Activated T-cell treated with anti-CD3 and anti-CD28 coated beads for 1 hour (primary cell): ENCODE results near the gene LCLAT1.

Source experiments
- DNase-seq: peaks from one replicate; pipeline ENCODE4 v3.0.0-alpha.2; 2020; ENCODE audit warnings: low read depth

The LCLAT1 gene

DNA sequence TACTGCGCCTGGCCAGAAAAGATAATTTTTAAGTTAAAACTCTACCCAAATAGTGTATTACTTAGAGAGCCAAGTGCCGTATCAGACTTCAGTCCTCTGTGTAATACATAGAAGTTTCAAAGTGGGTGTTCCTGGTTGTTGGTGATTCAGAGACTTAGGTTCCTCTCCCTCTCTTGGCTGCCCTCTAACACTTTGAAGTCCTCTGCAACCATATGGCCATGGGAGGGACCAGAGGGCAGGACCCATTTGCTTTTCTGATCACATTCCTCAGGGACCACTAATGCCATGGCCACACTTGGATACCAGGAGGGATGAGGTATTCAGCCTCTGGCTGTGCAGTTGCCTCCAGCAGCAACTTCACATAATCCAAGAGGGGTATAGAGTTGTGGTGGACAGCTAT is 228.7 kb downstream of the LCLAT1 start:
- no peak for DNase-seq

DNA sequence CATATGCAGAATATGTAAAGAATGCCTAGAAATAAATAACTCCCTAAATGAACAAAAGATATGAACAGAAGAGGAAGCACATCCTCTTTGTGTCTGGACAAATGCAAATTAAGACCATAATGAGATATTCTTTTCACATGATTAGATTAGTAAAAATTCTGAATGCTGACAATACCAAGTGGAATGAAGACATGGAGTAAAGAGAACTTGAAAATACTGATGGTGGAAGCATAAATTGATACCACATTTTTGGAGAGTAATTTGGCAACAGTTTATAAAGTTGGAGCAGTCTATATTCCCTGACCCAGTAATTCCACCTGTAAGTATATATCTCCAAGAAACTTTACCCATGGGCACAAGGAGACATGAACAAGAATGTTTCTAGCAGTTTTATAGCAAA is 230.2 kb downstream of the LCLAT1 start:
- DNase-seq: no peak

DNA sequence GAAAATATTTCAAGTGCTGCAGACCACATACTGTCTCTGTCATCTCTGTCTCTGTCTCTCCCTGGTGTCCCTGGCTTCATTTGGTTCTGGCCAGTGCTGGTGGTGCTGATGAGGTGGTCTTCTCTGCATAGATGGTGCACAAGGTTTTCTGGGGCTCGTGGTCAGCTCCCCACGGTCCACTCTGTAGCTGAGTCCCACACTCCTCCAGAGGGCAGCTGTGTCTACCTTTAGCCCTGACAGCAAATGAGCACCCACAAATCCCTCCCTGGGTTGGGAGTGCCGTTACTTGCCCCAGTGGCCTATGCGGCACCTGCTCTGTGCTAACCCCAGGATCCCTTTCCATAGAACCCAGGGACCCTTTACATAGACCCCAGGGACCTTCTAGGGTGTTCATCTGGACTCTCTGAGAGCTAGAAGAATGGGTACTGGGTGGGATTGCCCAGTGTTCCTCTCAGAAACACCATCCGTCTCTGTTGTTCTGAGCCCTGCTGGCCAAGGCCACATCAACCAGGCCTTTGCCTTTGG is 230.9 kb downstream of the LCLAT1 start:
- no peak for DNase-seq

DNA sequence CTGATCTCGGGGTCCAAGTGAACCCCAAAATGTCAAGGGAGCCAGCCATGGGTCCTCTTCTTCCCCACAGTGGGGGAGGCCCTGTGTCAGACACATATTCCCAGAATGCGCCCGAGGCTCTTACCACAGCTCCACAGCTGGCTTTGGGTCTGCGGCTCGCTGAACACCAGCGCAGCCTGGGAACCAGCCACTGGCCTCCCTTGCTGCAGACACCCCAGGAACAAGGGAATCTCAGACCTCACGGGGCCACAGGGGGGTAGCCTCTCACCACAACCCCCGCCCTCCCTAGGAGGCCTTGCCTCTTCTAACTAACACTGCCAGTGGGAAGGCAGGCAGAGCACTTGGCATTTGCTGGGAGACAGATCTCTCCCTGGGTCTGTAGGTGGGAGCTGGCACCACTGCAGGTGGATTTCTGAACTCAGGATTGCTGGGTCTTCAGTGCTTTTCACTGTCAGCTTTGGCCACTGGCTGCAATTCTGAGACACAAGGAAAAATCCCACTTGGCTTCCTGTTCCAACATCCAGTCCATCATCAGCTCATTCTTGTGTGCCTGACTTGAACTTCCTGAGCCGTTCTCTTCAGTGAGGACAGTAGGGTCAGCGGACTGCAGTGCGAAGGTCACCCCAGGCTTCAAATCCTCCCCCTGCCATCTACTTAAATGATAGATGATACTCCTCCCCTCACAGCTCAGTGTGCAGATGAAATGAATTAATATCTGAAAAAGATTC is 231.5 kb downstream of the LCLAT1 start:
- DNase-seq: no peak

DNA sequence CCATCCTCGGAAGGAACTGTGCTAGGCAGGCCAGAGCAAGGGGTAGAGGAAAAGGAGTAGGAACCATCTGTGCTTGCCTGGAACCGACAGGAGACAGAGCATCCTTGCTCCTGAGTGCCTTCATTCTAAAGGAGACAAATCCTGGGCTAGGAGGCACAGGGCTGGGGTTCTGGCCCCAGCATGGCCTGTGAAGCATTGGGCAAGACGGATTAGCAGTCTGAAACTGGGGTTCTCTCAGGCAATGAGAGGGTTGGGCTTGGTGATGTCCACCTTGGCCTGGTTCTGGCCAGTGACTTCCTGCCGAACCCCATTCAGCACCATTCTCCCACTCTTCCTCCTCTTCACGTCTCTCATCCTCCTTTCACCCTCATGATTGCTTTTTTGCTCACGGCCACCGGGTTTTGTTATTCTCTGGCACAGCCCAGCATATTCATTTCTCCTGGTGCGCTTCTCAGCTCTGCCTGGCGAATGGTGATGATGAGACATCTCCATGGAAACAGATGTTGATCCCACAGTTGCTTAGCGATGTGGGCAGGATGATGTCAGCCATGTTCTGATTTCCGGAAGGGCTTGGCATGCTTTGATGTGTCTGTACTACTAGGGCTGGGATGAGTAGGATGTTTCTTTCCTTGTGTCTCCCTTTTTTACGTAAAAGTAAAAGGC is 232.5 kb downstream of the LCLAT1 start:
- no peak for DNase-seq

DNA sequence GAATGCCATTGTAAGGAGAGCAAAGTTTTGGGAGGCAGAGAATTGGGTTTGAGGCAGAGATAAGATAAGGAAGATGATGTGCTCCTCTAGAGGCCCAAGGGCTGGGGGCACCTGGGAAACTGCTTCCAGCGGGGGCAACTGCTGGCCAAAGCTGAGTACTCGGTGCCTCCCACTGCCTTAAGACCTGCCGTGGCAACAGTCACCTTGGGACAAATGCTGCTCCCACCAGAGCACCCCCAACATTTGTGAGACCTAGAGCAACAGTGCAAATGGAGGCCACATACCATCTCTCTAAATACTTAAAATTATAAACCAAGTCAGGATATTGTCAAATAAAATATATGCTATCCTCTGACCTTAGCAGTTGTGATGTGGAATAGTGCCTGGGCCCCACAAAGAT is 233.1 kb downstream of the LCLAT1 start:
- no peak for DNase-seq

DNA sequence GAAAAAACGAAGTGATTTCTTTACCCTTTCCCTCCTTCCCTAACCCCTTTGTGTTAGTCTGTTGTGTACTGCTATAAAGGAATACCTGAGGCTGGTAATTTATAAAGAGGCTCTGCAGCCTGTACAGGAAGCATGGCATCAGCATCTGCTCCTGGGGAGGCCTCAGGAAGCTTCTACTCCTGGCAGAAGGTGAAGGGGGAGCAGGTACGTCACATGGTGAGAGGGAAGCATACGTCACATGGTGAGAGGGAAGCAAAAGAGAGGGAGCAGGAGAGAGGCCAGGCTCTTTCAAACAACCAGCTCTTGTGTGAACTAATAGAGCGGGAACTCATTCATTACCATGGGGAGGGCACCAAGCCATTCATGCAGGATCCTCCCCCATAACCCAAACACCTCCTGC is 234.0 kb downstream of the LCLAT1 start:
- DNase-seq: no peak

DNA sequence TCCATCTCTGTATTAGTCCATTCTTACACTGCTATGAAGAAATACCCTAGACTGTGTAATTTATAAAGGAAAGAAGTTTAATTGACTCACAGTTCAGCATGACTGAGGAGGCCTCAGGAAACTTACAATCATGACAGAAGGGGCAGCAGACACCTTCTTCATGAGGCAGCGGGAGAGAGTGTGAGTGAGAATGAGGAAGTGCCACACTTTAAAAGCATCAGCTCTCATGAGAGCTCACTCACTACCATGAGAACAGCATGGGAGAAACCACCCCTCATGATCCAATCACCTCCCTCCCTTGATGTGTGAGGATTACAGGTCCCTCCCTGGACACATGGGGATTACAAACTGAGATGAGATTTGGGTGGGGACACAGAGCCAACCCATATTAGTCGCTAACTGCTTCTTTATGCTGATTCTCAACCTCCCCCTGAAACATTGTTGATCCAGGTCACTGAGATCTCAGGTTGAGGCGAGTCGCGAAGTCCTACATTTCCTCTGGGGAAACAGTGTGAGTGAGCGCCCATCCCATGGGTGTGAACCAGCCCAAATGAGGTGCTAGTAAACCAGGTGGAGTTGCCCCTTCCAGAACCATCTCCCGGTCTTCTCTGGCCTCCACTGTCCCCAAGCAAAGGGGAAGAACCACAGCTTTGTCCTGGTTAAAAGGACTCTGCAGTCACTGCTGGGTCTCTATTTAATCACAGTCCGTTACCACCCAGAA is 236.3 kb downstream of the LCLAT1 start:
- DNase-seq: no peak

DNA sequence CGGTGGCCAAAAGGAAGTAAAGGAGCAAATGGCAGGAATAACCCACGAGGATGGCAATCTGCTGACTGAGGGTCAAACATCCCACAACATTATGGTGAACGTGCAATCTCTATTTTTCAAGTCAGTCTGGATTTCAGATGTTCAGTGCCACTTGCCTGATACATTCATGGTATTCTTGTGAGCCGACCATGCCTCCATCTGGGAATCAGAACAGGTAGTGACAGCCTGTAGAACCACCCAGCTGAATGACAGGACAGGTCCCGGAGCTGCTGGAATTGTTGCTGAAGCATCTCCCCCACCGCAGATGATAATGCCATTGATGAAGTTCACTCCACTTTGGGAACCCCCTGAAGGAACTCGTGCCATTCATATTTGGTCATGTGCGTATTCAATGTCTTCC is 237.0 kb downstream of the LCLAT1 start:
- DNase-seq: no peak

DNA sequence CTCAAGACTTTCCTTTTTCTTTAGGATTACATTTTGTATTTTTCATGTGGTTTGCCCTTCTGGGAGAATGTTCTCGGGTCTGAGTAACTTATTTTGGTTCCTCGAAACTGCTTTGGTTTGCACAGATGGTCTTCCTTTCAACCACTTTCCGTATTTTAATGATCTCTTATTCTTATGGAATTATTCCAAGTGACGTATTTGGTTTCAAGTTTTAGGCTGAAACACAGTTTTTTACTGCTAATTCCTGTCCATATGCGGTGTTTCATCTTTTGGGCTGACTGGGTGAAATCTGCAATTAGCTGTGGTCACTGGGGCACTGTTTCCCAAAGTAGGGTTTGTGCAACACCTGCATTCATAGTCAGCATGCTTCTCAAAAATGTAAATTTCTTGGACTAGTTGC is 237.5 kb downstream of the LCLAT1 start:
- DNase-seq: no peak

DNA sequence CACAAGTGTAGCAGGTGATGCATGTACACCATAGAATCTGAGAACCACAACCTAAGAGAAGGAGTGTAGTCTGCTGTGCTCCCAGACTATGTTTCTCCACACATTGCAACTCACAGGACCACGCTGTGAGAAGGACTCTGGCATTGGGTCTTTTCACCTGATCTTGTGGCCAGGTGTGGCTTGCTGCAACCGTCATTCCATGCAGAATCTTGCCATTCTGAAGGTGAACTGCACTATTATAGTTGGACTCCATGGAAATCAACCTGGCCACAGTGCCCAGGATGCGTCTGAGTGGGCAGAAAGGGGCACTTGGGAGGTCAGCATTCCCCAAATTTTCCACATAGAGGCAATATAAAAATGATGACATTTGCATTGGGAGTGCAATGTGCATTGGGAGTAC is 237.9 kb downstream of the LCLAT1 start:
- DNase-seq: no peak

DNA sequence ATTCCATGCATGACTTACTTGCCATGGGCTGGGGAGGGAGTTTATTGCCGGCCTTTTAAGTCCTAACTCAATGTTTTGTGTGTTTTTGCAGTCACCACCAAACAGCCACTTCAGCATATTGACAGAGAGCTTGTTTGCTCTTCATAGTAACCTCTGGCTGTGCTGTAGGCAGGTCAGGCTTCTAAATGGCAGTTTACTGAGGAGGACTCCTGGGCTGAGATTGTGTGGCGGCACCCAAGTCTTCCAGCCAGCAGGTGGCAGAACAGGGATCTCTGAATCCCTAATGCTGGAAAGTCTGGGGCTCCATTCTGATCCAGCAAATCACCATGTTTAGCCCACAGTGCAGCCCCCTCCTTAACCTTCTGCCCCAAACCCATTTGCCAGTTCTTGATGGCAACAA is 239.0 kb downstream of the LCLAT1 start:
- DNase-seq: no peak

DNA sequence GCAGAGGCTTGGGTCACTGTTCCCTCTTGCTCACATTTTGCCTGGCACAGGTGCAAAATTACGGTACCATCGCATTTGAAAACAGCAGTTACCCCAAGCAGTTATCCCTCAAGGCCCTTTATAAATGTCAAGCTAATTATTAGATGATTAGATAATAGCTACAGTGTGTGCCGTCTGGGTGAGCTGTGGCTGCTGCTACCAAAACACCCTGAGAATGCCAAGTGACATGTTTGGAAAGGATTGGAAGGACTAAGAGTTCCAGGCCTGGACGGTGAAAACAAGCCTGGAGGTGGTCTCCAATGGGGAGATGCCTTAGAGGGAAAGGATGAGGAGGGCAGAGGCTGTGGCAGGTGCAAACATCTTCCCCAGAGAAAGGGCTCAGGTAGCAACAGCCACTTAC is 239.6 kb downstream of the LCLAT1 start:
- no peak for DNase-seq

DNA sequence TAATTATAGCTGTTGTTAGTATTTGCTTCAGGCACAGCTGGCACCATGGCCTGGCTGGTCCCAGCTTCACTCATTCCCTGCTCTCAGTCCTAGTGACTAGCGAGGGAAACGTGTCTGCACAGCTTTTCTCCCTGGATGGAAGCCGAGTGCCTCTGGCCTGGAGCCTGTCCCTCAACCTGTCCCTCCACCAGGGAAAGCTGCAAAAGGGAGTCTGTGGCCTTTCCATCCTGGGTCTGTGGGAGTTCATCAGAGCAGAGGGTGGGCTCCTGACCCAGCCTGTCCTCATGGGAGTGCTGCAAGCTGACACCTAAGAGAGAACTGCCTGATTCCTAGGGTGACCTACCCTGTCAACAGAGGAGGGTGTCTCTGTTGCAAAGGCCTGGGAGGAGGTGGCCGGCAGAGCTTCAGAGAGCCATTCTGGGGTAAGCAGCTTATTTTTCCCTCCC is 241.9 kb downstream of the LCLAT1 start:
- DNase-seq: no peak

DNA sequence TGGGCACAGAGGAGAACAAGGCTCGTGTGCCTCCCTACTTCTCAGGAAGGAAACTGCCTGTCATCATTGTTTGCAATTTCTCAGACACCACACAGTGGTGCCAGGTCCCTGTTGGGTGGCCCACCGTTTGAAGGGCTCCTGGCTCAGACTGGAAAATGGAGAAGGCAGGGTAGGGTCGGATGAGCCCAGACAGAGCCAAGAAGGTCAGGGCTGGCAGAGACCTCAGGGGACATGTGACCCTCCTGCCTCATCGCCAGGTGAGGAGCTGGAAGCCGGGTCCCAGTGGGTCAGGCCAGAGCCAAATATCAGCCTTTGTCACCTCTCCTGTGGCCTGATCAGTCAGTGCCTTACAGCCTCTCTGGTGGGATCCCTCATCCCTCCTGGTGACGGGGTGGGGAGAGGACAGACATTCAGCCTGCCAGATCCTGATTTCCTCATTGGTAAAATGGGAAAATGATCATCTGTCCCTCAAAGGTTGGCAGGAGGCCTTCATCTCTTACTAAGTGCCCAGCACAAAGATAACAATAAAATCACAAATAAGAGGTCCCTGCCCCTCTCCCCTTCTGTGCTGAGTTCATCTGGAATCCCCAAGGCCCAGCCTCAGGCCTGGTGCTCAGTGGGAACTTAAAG is 242.6 kb downstream of the LCLAT1 start:
- no peak for DNase-seq

DNA sequence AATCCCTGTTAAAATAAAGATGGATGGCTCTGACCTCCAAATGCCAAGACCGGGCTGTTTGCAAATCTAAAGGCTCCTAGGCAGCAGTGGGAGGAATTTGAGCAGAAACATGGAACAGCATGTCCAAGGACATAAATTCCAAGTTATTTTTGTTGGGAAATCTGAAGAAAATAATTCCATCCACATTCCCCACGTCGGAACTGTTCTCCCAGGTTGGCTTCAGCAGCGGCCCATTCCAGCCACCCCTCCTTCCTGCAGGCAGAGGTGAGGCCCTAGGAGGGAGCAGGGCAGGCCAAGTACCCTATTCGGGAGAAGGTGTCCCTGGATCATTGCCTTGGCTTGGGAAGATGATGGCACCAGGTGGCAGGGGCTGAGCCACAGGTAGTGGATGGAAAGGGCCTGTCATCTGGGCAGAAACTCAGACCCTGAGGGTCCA is 243.1 kb downstream of the LCLAT1 start:
- DNase-seq: no peak

DNA sequence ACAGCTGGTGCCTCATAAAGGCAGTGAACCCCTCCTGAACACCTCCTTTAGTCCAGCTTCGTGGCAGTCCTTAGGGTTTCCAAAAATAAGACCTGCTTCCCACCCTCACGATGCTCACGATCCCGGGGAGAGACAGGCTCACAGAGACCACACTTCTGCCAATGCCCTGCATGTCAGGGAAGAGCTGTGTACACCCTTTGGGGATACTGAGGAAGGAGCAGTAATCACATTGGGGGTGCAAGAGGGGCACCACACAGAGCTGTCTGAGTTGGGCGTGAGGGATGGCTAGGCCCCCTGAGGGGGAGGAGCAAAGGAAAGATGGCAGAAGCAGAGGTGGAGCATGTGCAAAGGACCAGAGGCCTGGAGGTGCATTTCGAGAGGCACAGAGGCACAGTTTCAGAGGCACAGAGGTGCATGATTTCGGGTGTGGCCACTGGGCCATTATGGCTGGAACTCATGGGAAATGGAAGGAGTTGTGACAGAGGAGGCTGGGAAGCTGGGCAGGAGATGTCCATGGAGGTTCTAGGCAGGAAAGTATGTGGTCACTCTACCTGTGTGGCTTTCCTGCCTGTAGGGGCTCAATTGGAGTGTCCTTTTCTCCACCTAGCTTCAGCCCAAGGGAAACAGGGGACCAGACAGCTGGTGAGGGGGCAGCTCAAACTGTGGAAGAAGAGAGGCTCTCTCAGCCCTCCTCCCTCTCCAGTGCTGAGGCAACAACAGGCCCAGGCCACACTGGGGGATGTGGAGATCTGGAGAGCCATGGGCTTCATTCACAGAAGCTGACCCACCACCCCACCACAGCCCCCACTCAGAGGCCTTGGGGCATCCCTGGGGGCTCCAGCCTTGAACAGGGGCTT is 244.3 kb downstream of the LCLAT1 start:
- no peak for DNase-seq

DNA sequence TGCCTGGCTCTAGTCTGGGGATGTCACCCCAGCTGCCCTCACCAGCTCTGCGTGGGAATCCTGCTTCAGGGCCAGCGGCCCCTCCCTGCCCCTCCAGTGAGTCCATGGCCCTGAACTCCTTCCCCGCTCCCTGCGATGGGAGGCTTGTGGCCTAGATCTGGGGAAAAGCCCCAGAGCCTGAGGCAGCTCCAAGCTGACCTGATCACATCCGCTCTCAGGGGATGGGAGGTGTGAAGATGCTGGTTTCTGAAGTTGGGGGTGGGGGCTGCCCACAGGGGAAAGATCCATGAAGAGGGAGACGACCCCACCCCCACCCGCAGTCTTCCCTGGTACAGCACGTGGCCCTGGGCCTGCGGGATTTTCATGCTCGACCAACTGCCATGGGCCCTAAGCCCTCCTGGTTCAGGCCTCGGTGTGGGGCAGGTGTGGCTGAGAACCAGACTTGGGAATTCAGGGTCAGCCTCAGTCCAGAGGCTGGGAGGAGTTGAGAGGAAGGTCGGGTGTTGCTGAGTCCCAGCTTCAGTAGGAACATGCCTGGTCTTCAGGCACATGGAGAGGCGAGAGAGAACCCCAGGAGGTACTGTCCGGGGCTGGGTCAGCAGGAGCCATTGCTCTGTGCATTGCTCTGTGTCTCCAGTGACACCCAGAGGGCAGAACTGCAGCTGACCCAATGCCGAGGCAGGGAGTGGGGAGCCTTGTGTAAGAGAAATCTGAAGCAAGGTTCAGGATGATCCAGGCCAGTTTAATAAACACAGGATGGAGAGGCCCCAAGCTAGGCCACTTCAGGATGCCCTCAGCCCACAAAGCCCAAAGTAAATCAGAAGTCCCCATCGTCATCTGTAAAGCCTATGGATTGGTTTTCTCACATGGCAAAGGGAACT is 245.1 kb downstream of the LCLAT1 start:
- no peak for DNase-seq

DNA sequence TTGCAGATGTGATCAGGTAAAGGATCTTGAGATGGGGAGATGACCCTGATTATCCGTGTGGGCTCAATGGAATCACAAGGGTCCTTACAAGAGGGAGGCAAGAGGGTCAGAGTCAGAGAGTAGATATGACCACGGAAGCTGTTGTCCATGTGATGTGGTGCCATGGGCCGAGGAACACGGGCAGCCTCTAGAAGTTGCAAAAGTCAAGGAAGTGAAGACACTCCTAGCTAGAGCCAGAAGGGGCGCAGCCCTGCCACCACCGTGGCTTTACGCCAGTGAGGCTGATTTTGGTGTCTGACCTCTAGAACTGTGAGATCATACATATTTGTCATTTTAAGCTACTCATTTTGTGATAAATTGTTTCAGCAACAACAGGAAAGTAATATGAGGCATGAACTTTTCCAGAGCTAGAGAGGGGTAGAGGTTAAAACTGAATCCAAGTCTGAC is 245.8 kb downstream of the LCLAT1 start:
- no peak for DNase-seq
